ENCODE results near the gene SIGLEC7.

The SIGLEC7 gene

GRCh38 chr19:51122112-51122981 lies 19.8 kb upstream of the SIGLEC7 start:
- no peak for TF ChIP-seq CTCF (IDR thresholded peaks at IDR 0.05; ENCODE audit: low read depth, low read length)
- peak; percentile 36 to 60 for DNase-seq (ENCODE audit: low read depth in 2 of 2)
- H3K4me3 ChIP-seq (replicated peaks in 1 of 2; ENCODE audit: low read depth in 2 of 2, low read length in 2 of 2) = no peak overlapping the region

GRCh38 chr19:51123381-51123800 lies 18.7 kb upstream of the SIGLEC7 start:
- no peak for DNase-seq (ENCODE audit: low read depth in 2 of 2)

GRCh38 chr19:51123802-51124201 lies 18.3 kb upstream of the SIGLEC7 start:
- no peak for TF ChIP-seq CTCF (IDR thresholded peaks at IDR 0.05; ENCODE audit: low read depth, low read length)
- no peak for DNase-seq (ENCODE audit: low read depth in 2 of 2)
- no peak overlapping the region for H3K4me3 ChIP-seq (replicated peaks in 1 of 2; ENCODE audit: low read depth in 2 of 2, low read length in 2 of 2)

More at GRCh38 chr19:51123381-51123800, 18.7 kb upstream of the SIGLEC7 start:
- no peak overlapping the region for H3K4me3 ChIP-seq (replicated peaks in 1 of 2; ENCODE audit: low read depth in 2 of 2, low read length in 2 of 2)
- no peak for TF ChIP-seq CTCF (IDR thresholded peaks at IDR 0.05; ENCODE audit: low read depth, low read length)

GRCh38 chr19:51124216-51124615 lies 17.9 kb upstream of the SIGLEC7 start:
- H3K4me3 ChIP-seq (replicated peaks in 1 of 2; ENCODE audit: low read depth in 2 of 2, low read length in 2 of 2) = no peak overlapping the region
- no peak for TF ChIP-seq CTCF (IDR thresholded peaks at IDR 0.05; ENCODE audit: low read depth, low read length)
- no peak for DNase-seq (ENCODE audit: low read depth in 2 of 2)

GRCh38 chr19:51124729-51125128 lies 17.4 kb upstream of the SIGLEC7 start, which contains the start of gene SIGLEC9:
SIGLEC9 (plus strand) TSS chr19:51124906; CDS start chr19:51124975, 69 bp downstream.
- no peak for DNase-seq (ENCODE audit: low read depth in 2 of 2)
- TF ChIP-seq CTCF (IDR thresholded peaks at IDR 0.05; ENCODE audit: low read depth, low read length) = no peak
- H3K4me3 ChIP-seq (replicated peaks in 1 of 2; ENCODE audit: low read depth in 2 of 2, low read length in 2 of 2) = no peak within 1 kb of the TSS

- no peak for TF ChIP-seq CTCF (IDR thresholded peaks at IDR 0.05; ENCODE audit: low read depth, low read length)
- H3K4me3 ChIP-seq (replicated peaks in 1 of 2; ENCODE audit: low read depth in 2 of 2, low read length in 2 of 2) = no peak overlapping the region
- no peak for DNase-seq (ENCODE audit: low read depth in 2 of 2)
These were observed 16.6 kb upstream of the SIGLEC7 start for GRCh38 chr19:51125421-51126075.

Data from cardiac fibroblast (primary cell).